Stimulated activated CD4-positive, alpha-beta T cell treated with anti-CD3 and anti-CD28 coated beads, Interleukin-12 subunit alpha, Interleukin-12 subunit beta, amount 100 ng/mL, for 48 hours (primary cell): ENCODE measurements around the gene C1orf56.
"Not testable (repeated sequence)": the region's sequence is repeated elsewhere in the genome, so short reads cannot be mapped to it uniquely, and the experiment has no call there.

ENCODE experiments used
- DNase-seq, 3 donors: peaks; one replicate each; pipeline ENCODE4 v3.0.0-alpha.2; 2020; ENCODE audit warnings: low read depth in 2 of 3, low spot score in 1 of 3

The C1orf56 gene

GRCh38 chr1:151060657-151061421, 13.3 kb downstream of the C1orf56 start:
- no peak for DNase-seq

DNA sequence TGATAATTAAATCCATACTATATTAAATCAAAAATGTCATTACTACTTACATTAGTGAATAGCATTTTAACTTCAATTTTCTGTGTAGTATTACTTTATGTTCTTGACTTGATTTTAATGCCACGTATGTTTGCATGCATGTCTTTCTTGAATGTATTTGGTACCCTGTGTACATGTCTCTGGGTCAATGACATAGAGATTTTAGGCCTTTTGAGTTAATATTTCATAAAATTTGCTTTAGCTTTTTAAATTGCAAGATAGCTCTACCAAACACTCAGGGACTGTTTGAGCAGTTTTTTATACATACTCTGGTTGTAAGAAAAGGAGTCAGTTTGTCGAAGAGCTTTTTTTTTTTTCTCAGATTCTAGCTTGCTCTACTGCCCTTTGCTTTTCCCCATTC, 14.2 kb downstream of the C1orf56 start:
- DNase-seq: no peak

GRCh38 chr1:151062741-151063371, 15.3 kb downstream of the C1orf56 start:
- DNase-seq: no peak

DNA sequence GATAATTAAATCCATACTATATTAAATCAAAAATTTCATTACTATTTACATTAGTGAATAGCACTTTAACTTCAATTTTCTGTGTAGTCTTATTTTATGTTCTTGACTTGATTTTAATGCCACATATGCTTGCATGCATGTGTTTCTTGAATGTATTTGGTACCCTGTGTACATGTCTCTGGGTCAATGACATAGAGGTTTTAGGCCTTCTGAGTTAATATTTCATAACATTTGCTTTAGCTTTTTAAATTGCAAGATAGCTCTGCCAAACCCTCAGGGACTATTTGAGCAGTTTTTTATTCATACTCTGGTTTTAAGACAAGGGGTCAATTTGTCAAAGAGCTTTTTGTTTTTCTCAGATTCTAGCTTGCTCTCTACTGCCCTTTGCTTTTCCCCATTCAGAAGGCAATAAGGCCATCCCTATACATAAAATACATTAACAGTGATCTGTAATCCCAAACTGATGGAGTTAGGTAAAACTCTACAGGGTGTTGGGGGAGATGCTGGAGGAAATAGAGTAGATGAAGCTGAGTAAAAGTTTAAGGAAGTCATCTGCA, 17.6 kb downstream of the C1orf56 start:
- DNase-seq: no peak

GRCh38 chr1:151067185-151067584, 19.6 kb downstream of the C1orf56 start:
- no peak for DNase-seq

GRCh38 chr1:151069103-151069486, 21.5 kb downstream of the C1orf56 start:
- DNase-seq: no peak

GRCh38 chr1:151070474-151071276, 23.1 kb downstream of the C1orf56 start, which contains the start of gene GABPB2:
Gene GABPB2 (plus strand): TSS chr1:151070761. CDS start chr1:151088190, 17,429 bp downstream.
- DNase-seq: peak; percentile 84 to 90 (median 89)

DNA sequence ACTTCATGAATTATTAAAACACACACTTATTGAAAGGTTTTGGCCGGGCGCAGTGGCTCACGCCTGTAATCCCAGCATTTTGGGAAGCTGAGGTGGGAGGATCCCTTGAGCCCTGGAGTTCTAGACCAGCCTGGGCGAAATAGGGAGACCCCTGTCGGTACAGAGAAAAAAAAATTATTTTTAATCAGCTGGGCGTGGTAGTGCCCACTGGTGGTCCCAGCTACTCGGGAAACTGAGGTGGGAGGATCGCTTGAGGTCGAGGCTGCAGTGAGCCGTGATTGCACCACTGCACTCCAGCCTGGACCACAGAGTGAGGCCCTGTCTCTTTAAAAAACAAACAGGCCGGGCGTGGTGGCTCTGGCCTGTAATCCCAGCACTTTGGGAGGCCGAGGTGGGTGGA, 24.7 kb downstream of the C1orf56 start:
- DNase-seq: no peak

GRCh38 chr1:151085953-151086559, 38.5 kb downstream of the C1orf56 start:
- no peak for DNase-seq

DNA sequence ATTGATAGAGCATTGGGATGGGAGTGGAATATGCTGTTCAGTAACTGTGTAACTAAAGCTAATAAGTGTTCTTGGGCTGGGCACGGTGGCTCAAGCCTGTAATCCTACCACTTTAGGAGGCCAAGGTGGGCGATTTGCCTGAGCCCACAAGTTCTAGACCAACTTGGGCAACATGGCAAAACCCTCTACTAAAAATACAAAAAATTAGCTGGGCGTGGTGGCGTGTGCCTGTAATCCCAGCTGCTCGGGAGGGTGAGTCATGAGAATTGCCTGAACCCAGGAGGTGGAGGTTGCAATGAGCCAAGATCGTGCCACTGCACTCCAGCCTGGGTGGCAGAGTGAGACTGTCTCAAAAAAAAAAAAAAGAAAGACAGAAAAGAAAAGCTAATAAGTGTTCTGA, 49.9 kb downstream of the C1orf56 start:
- DNase-seq: not testable (repeated sequence)

DNA sequence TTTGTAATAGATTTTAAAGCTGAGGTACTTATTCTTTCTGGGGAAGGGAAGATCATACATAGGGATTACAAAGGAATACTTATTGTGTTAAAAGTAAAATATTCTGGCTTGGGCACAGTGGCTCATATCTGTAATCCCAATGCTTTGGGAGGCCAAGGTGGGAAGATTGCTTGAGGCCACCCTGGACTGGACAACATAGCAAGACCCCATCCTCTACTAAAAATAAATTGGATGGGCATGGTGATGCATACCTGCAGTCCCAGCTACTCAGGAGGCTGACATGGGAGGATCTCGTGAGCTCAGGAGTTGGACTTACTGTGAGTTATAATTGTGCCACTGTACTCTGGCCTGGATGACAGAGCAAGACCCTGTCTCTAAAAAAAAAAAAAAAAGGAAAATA, 50.6 kb downstream of the C1orf56 start:
- DNase-seq: no peak
